Kidney (tissue), 14 donors: Measurements from ENCODE around the gene PPP1R9B. TPM values are rescaled to one million over a fixed set of nuclear protein-coding genes. Genes with fewer than 3 reads are reported as not detected.
A peak's percentile ranks its signal among the peaks of the same experiment; 100 is the strongest.

ENCODE experiments used
- DNase-seq, 5 donors: peaks; one replicate each; pipeline ENCODE4 v3.0.0-alpha.2; 2013 to 2020
- FAIRE-seq: peaks from 2 replicates; lab custom pipeline; 2012; peaks lifted over from hg19 to GRCh38; lab: Jason Lieb, UNC
- H3K27ac ChIP-seq, 2 donors: one replicate each; pipeline ENCODE4 v1.7.0; 2013; ENCODE audit warnings: low read depth in 2 of 2, low read length in 2 of 2, inconsistent platforms in 1 of 2
- H3K27me3 ChIP-seq: one replicate; pipeline ENCODE4 v1.7.1; 2013; ENCODE audit warnings: low read length, inconsistent platforms; ENCODE audit not compliant: control insufficient read depth, insufficient read depth
- H3K36me3 ChIP-seq, 3 donors: one replicate each; pipeline versions ENCODE4 v1.7.0 to v1.7.1; 2013; ENCODE audit warnings: low read length in 3 of 3, control low read depth in 1 of 3, inconsistent platforms in 1 of 3; ENCODE audit not compliant: insufficient read depth in 3 of 3, control insufficient read depth in 2 of 3
- H3K4me1 ChIP-seq, 3 donors: one replicate each; pipeline versions ENCODE4 v1.7.0 to v1.7.1; 2013; ENCODE audit warnings: low read length in 3 of 3, inconsistent platforms in 1 of 3, low read depth in 1 of 3; ENCODE audit not compliant: control insufficient read depth in 2 of 3, insufficient read depth in 2 of 3
- H3K4me3 ChIP-seq, 3 donors: one replicate each; pipeline versions ENCODE4 v1.7.0 to v1.8.1; 2013; ENCODE audit warnings: low read length in 3 of 3, control low read depth in 1 of 3, inconsistent platforms in 1 of 3
- H3K9ac ChIP-seq, 3 donors: one replicate each; pipeline versions ENCODE4 v1.7.0 to v1.7.1; 2013; ENCODE audit warnings: low read length in 3 of 3, control low read depth in 1 of 3, inconsistent platforms in 1 of 3
- H3K9me3 ChIP-seq, 3 donors: one replicate each; pipeline versions ENCODE4 v1.7.0 to v1.7.1; 2013; ENCODE audit warnings: low read length in 3 of 3, control low read depth in 1 of 3, inconsistent platforms in 1 of 3; ENCODE audit not compliant: control insufficient read depth in 2 of 3, insufficient read depth in 1 of 3
- intact Hi-C: fragments of 100-400 bp; cut with DNase I; formaldehyde crosslinking; loops from one replicate; pipeline ENCODE4 v1.11.1; 2022
- polyA plus RNA-seq: library from polyadenylated mRNA; stranded (reverse); fragments of 350-450 nt; fragmentation: Illumina TruSeq; extraction: RNeasy Lipid Tissue Mini Kit (QIAGEN cat#74804); gene quantifications from one replicate; pipeline ENCODE4 v1.2.3, GENCODE V29; 2014; ENCODE audit warnings: low read depth, low replicate concordance; ENCODE audit not compliant: insufficient read depth
- total RNA-seq: library from RNA; stranded (reverse); fragmentation: NEBNext Ultra II Directional; extraction: Animal tissue kit (Norgen Biotek cat#: 25700); gene quantifications from one replicate; pipeline ENCODE4 v1.2.1, GENCODE V29; 2021
- TF ChIP-seq, protein P1 (sequence below): IDR thresholded peaks from 3 replicates; pipeline ENCODE4 v1.5.1; 2012; ENCODE audit warnings: mild to moderate bottlenecking, moderate library complexity, borderline replicate concordance; ENCODE audit not compliant: insufficient read depth; ENCODE audit errors: extremely low read depth
- donor health status: control.
- donor health status: control.
- donor health status: control.
- donor health status: control.
- donor health status: control.
- donor health status: DM: yes; HTN: yes; CAD: no.
- donor health status: Normal renal cell carcinoma (clear cell type).

The PPP1R9B gene
- total and polyA plus RNA-seq, 2 donors from 2014 or later = 17.1 to 64.4 TPM

DNA sequence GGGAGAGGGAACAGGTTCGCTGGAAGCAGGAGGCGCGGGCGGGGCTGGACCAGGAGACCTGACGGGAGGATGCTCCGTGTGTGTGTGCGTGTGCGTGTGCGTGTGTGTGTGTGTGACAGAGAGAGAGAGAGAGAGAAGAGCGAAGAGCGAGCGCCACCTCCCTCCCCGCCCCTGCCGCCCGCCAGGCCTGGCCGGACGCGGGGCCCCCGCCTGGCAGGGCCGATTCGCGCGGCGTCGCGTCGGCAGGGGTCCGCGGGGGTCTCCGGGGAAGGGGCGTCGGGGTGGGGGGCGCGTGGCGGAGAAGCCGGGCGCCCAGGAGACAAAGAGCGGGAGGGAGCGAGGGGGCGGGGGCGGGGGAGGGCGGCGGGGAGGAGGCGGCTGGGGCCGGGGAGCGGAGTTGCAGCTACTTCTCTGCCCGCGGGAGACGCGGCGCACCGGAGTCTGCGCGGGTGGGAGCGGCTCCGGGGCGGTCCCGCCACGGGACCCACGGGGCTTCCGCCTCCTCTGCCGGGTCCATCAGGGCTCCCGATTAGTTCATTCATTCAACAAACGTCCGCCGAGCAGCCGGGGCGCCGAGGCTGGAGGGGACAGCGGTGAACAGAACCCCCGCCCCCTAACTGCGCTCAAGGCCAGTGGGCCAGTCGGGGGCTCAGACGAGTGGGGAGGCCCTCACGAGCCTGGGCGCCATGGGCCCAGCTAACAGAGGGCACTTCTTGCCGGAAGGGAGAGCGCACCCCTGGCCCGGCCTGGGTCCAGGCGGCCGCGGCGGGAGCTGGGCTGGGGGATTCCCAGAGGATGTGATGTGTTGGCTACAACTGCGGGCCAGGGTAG, 20.5 kb downstream of the PPP1R9B start, which contains the start of gene SAMD14:
Gene SAMD14, minus strand, starts transcription at position 433 of the 831 bp plus-strand sequence. CDS start 5,201 bp downstream, outside the sequence.
- Histone ChIP-seq H3K9me3 (no peaks in the 10 kb centered on the region), H3K27me3 (no peaks in the 10 kb centered on the region), H3K4me3 (peak within 1 kb of the TSS; percentile 40 to 56 (median 41)), H3K36me3 (peaks cover 0 to 3% (median 0%) of the 10 kb centered on the region in 3 donors), H3K27ac (no peak within 1 kb of the TSS), H3K4me1 (peaks cover 0 to 26% (median 21%) of the 10 kb centered on the region in 3 donors), H3K9ac (peak within 1 kb of the TSS in 2 of 3 donors; percentile 1 to 18)
- intact Hi-C loops = no loop called here
- peak; percentile 68 to 90 (median 82) for DNase-seq
- no peak for FAIRE-seq
- TF ChIP-seq, protein P1, sequence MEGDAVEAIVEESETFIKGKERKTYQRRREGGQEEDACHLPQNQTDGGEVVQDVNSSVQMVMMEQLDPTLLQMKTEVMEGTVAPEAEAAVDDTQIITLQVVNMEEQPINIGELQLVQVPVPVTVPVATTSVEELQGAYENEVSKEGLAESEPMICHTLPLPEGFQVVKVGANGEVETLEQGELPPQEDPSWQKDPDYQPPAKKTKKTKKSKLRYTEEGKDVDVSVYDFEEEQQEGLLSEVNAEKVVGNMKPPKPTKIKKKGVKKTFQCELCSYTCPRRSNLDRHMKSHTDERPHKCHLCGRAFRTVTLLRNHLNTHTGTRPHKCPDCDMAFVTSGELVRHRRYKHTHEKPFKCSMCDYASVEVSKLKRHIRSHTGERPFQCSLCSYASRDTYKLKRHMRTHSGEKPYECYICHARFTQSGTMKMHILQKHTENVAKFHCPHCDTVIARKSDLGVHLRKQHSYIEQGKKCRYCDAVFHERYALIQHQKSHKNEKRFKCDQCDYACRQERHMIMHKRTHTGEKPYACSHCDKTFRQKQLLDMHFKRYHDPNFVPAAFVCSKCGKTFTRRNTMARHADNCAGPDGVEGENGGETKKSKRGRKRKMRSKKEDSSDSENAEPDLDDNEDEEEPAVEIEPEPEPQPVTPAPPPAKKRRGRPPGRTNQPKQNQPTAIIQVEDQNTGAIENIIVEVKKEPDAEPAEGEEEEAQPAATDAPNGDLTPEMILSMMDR = no peak

DNA sequence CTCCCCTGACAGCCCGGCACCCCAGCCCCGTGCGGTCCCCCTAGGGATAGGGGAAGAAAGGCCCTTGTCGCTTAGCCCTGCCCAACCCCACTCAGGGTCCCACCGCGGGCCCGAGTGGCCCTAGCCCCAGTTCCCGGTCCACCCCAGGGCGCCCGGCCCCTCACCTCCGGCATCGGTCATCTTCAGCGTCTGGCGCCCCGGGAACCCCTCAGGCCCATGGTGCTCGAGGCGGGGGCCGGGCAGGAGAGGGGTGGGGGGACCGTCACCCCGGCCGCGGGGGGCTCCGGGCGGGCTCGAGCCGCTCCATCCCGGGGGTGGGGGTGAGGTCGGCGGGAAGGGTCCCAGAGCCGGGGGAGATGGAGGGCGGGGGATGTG, 21.1 kb downstream of the PPP1R9B start:
- Histone ChIP-seq H3K9ac (no peak overlapping the region), H3K36me3 (no peaks in the 10 kb centered on the region), H3K9me3 (no peaks in the 10 kb centered on the region), H3K4me1 (peaks cover 0 to 22% (median 17%) of the 10 kb centered on the region in 3 donors), H3K27me3 (no peaks in the 10 kb centered on the region), H3K4me3 (peak overlapping the region in 2 of 3 donors; percentile 41 to 48), H3K27ac (no peak overlapping the region)
- no peak for DNase-seq
- TF ChIP-seq, protein P1 = no peak
- intact Hi-C loops = no loop called here
- FAIRE-seq = no peak

DNA sequence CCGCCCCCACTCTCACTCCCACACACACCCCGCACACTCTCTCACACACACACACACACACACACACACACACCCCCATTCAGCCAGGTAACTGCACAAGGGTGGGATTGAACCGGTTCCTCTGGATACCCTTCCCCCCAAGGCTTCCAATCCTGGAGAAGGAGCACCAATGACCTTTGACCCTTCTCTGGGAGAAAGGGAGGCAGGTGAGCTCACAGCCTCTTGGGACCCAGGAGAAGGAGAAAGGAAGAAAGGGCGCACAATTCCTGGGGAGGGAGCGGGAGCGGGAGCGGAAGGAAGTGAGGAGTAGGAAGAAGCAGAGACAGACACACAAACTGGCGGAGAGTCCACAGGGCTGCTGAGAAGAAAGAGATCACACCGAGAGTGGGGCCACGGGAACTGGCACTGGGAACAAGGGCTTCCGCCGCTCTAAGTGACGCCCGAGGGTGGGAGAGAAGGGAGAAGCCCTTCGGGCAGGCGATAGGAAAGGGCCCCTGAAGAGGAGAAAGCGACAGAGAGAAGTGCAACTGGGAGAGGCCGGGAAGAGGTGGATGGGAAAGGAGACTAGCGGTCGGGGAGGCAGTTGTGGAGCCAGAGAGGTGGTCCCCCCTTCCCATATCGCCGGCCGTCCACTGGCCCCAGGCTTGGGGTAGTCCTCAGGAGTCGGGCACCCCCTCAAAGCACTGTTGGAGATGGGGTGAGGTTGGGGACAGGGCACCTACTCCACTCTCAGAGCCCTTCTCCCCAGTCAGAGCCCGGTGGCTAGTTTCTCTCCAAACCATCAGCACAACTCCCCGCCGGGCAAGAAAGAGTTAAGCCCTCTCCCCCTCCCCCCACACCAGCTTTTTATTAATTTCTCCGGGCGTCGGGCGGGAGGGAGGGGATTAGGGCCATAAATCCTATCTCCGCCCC, 21.8 kb downstream of the PPP1R9B start:
- FAIRE-seq (no peak), DNase-seq (peak in 4 of 5 donors; percentile 69 to 85 (median 76))
- TF ChIP-seq, protein P1 = no peak
- intact Hi-C loops = no loop called here
- Histone ChIP-seq H3K4me1 (peaks cover 0 to 25% (median 14%) of the 10 kb centered on the region in 3 donors), H3K9ac (peak overlapping the region in 2 of 3 donors; percentile 1 to 18), H3K4me3 (peak overlapping the region; percentile 40 to 56 (median 41)), H3K36me3 (no peaks in the 10 kb centered on the region), H3K27ac (no peak overlapping the region), H3K27me3 (no peaks in the 10 kb centered on the region), H3K9me3 (no peaks in the 10 kb centered on the region)
